Esophagus squamous epithelium (tissue), 5 donors: ENCODE measurements around the gene ZNF346. TPM values are rescaled to one million over a fixed set of nuclear protein-coding genes. Genes with fewer than 3 reads are reported as not detected.
"Not testable (repeated sequence)": the region's sequence is repeated elsewhere in the genome, so short reads cannot be mapped to it uniquely, and the experiment has no call there.

Source experiments
- DNase-seq: peaks from one replicate; lab custom pipeline; 2025; lab: John Stamatoyannopoulos, UW
- H3K27ac ChIP-seq, 4 donors: fragments of 200-600 bp; sonication (generic); one replicate each; pipeline ENCODE4 v1.5.1; 2016 to 2019; ENCODE audit warnings: mild to moderate bottlenecking in 1 of 4
- H3K27me3 ChIP-seq, 4 donors: fragments of 200-600 bp; sonication (generic); 1 replicate in 3 of 4; 2 replicates in 1 of 4; pipeline versions ENCODE4 v1.5.1 to v1.6.0; 2017 to 2021; ENCODE audit warnings: antibody characterized with exemption in 1 of 4
- H3K36me3 ChIP-seq, 3 donors: fragments of 200-600 bp; sonication (generic); one replicate each; pipeline ENCODE4 v1.5.1; 2016 to 2019
- H3K4me1 ChIP-seq, 3 donors: fragments of 200-600 bp; sonication (generic); one replicate each; pipeline ENCODE4 v1.5.1; 2017 to 2019
- H3K4me3 ChIP-seq, 4 donors: fragments of 200-600 bp; sonication (generic); 1 replicate in 3 of 4; 2 replicates in 1 of 4; pipeline ENCODE4 v1.5.1; 2016 to 2019; ENCODE audit warnings: mild to moderate bottlenecking in 2 of 4, moderate library complexity in 1 of 4
- H3K9me3 ChIP-seq, 3 donors: fragments of 200-600 bp; sonication (generic); one replicate each; pipeline ENCODE4 v1.5.1; 2016 to 2019
- CTCF ChIP-seq, 6 experiments: fragments of 450-650 bp in 4 of 6; fragments of 200-600 bp in 2 of 6; sonication (generic) in 2 of 6; IDR thresholded peaks; one replicate each; pipeline ENCODE4 v1.5.1; 2016 to 2019; ENCODE audit warnings: antibody characterized with exemption in 6 of 6, mild to moderate bottlenecking in 4 of 6, moderate library complexity in 4 of 6
- POLR2A ChIP-seq, 4 donors: fragments of 450-650 bp; IDR thresholded peaks; one replicate each; pipeline ENCODE4 v1.6.1; 2017; ENCODE audit warnings: antibody characterized with exemption in 4 of 4, mild to moderate bottlenecking in 4 of 4, moderate library complexity in 3 of 4
- WGBS, 2 donors: methylation state at CpG; one replicate each; pipeline ENCODE4 v1.1.5; 2018; 5-methylcytosine and 5-hydroxymethylcytosine counted together
- intact Hi-C: fragments of 100-400 bp; cut with DNase I; formaldehyde crosslinking; loops from one replicate; pipeline ENCODE4 v1.15.0; 2022
- total RNA-seq, 4 donors: library from RNA; depleted of rRNA; stranded (reverse); fragments of >200 nt; gene quantifications; one replicate each; pipeline ENCODE4 v1.1.0, GENCODE V29; 2016
- donor health status: DM: yes; HTN: yes; CAD: no.

The ZNF346 gene
- total RNA-seq, 4 donors from 2014 or later: 11.4 to 17.0 (median 13.3) TPM

GRCh38 chr5:177044641-177045040, 22.1 kb downstream of the ZNF346 start:
- 86 to 100% methylated on average over 1 of the region's 1 CpG for WGBS, 2 donors
- intact Hi-C loops: no loop called here
- DNase-seq: no peak
- TF ChIP-seq POLR2A (IDR thresholded peaks at IDR 0.05): no peak
- no peak for TF ChIP-seq CTCF (IDR thresholded peaks at IDR 0.05)
- peaks cover 0 to 19% (median 0%) of the 10 kb centered on the region in 3 donors for H3K4me1 ChIP-seq
- H3K9me3 ChIP-seq: no peaks in the 10 kb centered on the region
- no peaks in the 10 kb centered on the region for H3K27me3 ChIP-seq
- peaks cover 4 to 93% (median 18%) of the 10 kb centered on the region in 3 donors for H3K36me3 ChIP-seq
- H3K4me3 ChIP-seq: no peak overlapping the region
- no peak overlapping the region for H3K27ac ChIP-seq

- Histone ChIP-seq H3K9me3 (no peaks in the 10 kb centered on the region), H3K27ac (no peak overlapping the region), H3K4me1 (peaks cover 0 to 21% (median 0%) of the 10 kb centered on the region in 3 donors), H3K36me3 (peaks cover 4 to 96% (median 18%) of the 10 kb centered on the region in 3 donors), H3K4me3 (no peak overlapping the region), H3K27me3 (no peaks in the 10 kb centered on the region)
- WGBS, 2 donors: 91 to 93% methylated on average over 4 of the region's 4 CpGs
- no peak for DNase-seq
- TF ChIP-seq CTCF (IDR thresholded peaks at IDR 0.05) (no peak), POLR2A (IDR thresholded peaks at IDR 0.05) (no peak)
- intact Hi-C loops: no loop called here
These were observed 23.1 kb downstream of the ZNF346 start for GRCh38 chr5:177045631-177046030.

DNA sequence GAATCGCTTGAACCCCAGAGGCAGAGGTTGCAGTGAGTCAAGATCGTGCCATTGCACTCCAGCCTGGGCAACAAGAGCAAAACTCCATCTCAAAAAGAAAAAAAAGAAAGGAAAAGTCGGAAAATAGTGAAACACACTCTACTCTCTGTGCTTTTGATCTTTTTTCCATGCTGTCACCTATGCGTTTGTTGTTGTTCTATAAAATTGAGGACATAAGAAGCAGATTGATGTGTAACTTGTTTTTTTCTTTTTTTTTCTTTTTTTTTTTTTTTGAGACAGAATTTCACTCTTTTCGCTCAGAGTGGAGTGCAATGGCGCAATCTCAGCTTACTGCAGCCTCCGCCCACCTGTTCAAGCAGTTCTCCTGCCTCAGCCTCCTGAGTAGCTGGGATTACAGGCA, 26.0 kb downstream of the ZNF346 start:
- peaks cover 0 to 20% (median 0%) of the 10 kb centered on the region in 3 donors for H3K4me1 ChIP-seq
- H3K9me3 ChIP-seq, intact Hi-C loops, DNase-seq, H3K4me3 ChIP-seq, H3K27ac ChIP-seq, H3K27me3 ChIP-seq: not testable (repeated sequence)
- 96 to 98% methylated on average over 7 of the region's 7 CpGs for WGBS, 2 donors
- peaks cover 0 to 96% (median 10%) of the 10 kb centered on the region in 3 donors for H3K36me3 ChIP-seq

GRCh38 chr5:177049285-177049684, 26.8 kb downstream of the ZNF346 start:
- TF ChIP-seq POLR2A (IDR thresholded peaks at IDR 0.05) (no peak), CTCF (IDR thresholded peaks at IDR 0.05) (no peak)
- no peaks in the 10 kb centered on the region for H3K27me3 ChIP-seq
- DNase-seq: no peak
- no peak overlapping the region for H3K27ac ChIP-seq
- no peak overlapping the region for H3K4me3 ChIP-seq
- H3K4me1 ChIP-seq: peaks cover 0 to 15% (median 0%) of the 10 kb centered on the region in 3 donors
- peaks cover 0 to 96% (median 7%) of the 10 kb centered on the region in 3 donors for H3K36me3 ChIP-seq
- no peaks in the 10 kb centered on the region for H3K9me3 ChIP-seq
- intact Hi-C loops: no loop called here
- WGBS, 2 donors: 89 to 98% methylated on average over 4 to 5 of the region's 5 CpGs

GRCh38 chr5:177064500-177065277, 42.2 kb downstream of the ZNF346 start:
- DNase-seq: no peak
- no peaks in the 10 kb centered on the region for H3K4me1 ChIP-seq
- TF ChIP-seq POLR2A (IDR thresholded peaks at IDR 0.05): no peak
- no peak for TF ChIP-seq CTCF (IDR thresholded peaks at IDR 0.05)
- H3K27me3 ChIP-seq: no peaks in the 10 kb centered on the region
- peaks cover 0 to 78% (median 7%) of the 10 kb centered on the region in 3 donors for H3K36me3 ChIP-seq
- no peaks in the 10 kb centered on the region for H3K9me3 ChIP-seq
- H3K27ac ChIP-seq: no peak overlapping the region
- intact Hi-C loops: no loop called here
- no peak overlapping the region for H3K4me3 ChIP-seq
- WGBS, 2 donors: 57 to 97% methylated on average over 4 to 5 of the region's 12 CpGs
